Activated CD8-positive, alpha-beta memory T cell treated with anti-CD3 and anti-CD28 coated beads for 36 hours (primary cell): ENCODE data around the gene ATE1. TPM values are rescaled to one million over a fixed set of nuclear protein-coding genes. Genes with fewer than 3 reads are reported as not detected.
"Not testable (repeated sequence)": the region's sequence is repeated elsewhere in the genome, so short reads cannot be mapped to it uniquely, and the experiment has no call there.

ENCODE experiments used
- CTCF ChIA-PET: fragments of 350-600 bp; sonication (Branson Sonifier 250); formaldehyde crosslinking; loops from one replicate; lab custom pipeline; 2021; ENCODE audit warnings: antibody characterized with exemption; lab: Charles Lee
- POLR2A ChIA-PET: fragments of 350-600 bp; sonication (Branson Sonifier 250); formaldehyde crosslinking; loops from one replicate; lab custom pipeline; 2021; ENCODE audit warnings: antibody characterized with exemption; lab: Charles Lee
- total RNA-seq, 2 experiments: library from RNA; stranded (reverse); gene quantifications; one replicate each; pipeline ENCODE4 v1.2.3, GENCODE V29; 2021

The ATE1 gene
- total RNA-seq = 10 to 100 TPM; 32.2 to 34.0 TPM

GRCh38 chr10:121927841-121928527 lies at the start of gene ATE1:
Gene ATE1, minus strand, starts transcription at chr10:121928031. Its CDS starts 82 bp downstream, at chr10:121927949.
- CTCF ChIA-PET = no interaction called here
- POLR2A ChIA-PET = interaction anchor here (0.6 to 1.0 kb wide), 2 partner anchors 32 to 47 kb away, joined by 3 to 4 read pairs; partner anchors contain the start of gene NSMCE4A

- CTCF ChIA-PET = no interaction called here
- POLR2A ChIA-PET = no interaction called here
Observed at GRCh38 chr10:121976607-121977006, 48.8 kb upstream of the ATE1 start.

DNA sequence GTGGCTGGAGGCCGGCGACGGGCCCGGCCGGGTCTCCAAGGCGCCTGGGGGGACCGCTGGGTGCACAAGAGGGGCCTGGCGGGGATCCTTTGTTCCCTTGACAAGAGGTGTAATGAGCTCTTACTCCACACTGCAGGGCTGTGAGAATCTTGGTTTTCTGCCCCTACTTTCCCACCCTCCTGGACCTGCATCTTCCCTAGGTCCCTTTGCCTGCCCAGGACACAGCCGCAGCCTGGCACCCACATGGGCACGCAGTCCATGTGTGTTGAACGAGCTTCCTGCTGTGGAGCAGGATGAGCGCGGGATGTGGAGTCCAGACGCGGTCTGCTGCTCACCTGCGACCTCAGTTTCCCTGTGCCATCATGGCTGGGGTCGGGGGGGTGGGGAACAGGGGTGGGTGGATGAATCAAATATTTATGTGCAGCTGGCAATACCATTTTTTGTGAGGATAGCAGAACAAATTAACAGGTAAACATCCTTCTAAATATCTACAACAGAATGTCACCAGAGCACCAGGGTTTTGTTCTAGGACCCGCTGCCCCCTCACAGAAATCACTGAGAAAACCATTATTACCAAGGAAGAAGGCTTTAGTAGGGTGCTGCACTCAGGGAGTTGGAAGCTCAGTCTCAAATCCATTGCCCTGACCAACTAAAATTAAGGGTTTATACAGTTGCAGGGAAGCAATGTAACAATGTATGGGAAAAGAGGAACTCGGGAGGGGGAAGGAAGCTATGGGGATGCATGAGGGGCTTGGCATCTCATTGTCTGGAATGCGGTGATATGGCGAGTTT lies 47.7 kb upstream of the ATE1 start:
- ChIA-PET CTCF (interaction anchor here (0.6 to 1.4 kb wide), 3 partner anchors 9 to 44 kb away, joined by 3 to 6 read pairs (median 4); no protein-coding TSS in a partner anchor), POLR2A (interaction anchor here (0.6 to 1.9 kb wide), 2 partner anchors 48 to 142 kb away, joined by 4 to 5 read pairs; partner anchors contain the start of gene ATE1)

- POLR2A ChIA-PET = interaction anchor here (1.9 kb wide), 1 partner anchor 47 kb away, joined by 4 read pairs; the partner anchor contains the start of gene ATE1
- CTCF ChIA-PET = interaction anchor here (0.6 to 1.4 kb wide), 3 partner anchors 9 to 43 kb away, joined by 3 to 6 read pairs (median 4); no protein-coding TSS in a partner anchor
Observed at GRCh38 chr10:121974535-121975294, 46.9 kb upstream of the ATE1 start, which contains the start of gene NSMCE4A. Gene NSMCE4A, minus strand, starts transcription at chr10:121975217. Its CDS starts 52 bp downstream, at chr10:121975165.

DNA sequence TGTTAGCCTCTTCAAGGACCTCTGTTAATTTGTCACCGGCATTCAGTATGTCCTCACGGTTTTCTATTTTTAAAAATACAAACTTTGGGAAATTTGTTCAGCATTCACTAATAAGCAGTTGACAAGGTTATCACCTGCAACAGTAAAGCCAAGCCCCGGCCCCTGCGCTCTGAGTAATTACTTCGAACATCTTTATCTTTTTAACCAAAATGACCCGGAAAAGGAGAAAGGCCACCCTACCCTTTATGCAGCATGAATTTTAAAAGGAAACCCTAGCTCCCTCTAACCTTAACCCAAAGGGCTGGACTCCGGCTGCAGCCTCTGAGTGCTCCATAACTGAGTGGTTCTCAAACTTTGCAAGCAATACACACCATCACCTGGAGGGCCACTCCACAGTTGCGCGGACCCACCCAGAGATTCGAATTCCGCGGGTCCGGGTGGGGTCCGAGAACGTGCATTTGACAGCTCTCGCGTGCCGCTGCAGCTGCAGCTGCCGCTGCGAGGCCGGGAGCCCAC lies 46.2 kb upstream of the ATE1 start:
- ChIA-PET POLR2A (interaction anchor here (1.9 kb wide), 1 partner anchor 46 kb away, joined by 4 read pairs; the partner anchor contains the start of gene ATE1), CTCF (interaction anchor here (1.4 kb wide), 1 partner anchor 11 kb away, joined by 4 read pairs; no protein-coding TSS in a partner anchor)

- CTCF ChIA-PET = not testable (repeated sequence)
- POLR2A ChIA-PET = interaction anchor here (1.1 kb wide), 1 partner anchor 38 kb away, joined by 4 read pairs; no protein-coding TSS in a partner anchor
Observed at GRCh38 chr10:121969086-121969485, 41.3 kb upstream of the ATE1 start.

- CTCF ChIA-PET = no interaction called here
Observed at GRCh38 chr10:121965996-121966395, 38.2 kb upstream of the ATE1 start.

DNA sequence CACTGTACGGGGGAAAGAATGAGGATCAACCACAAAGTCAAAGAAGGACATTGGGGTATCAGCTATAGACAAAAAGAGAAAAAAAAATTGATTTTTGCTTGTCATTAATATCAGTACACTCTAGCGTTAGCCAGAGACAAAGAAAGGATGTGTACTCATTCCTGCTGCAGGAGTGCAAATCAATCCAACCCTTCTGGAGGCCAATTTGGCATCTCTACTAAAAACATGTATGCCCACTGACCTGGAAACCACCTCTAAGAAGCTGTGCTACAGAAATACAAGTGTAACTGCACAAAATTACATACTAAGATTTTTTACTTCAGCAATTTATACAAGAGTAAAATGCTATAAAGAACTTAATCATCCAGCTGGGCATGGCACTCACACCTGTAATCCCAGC lies 33.6 kb upstream of the ATE1 start:
- CTCF ChIA-PET = interaction anchor here (0.7 kb wide), 2 partner anchors 11 to 408 kb away, joined by 3 to 4 read pairs; no protein-coding TSS in a partner anchor

More at GRCh38 chr10:121965996-121966395, 38.2 kb upstream of the ATE1 start:
- POLR2A ChIA-PET = no interaction called here

GRCh38 chr10:121959671-121960070 lies 31.8 kb upstream of the ATE1 start:
- ChIA-PET POLR2A (interaction anchor here (0.6 kb wide), 1 partner anchor 32 kb away, joined by 3 read pairs; no protein-coding TSS in a partner anchor), CTCF (no interaction called here)

More for the DNA sequence above, 33.6 kb upstream of the ATE1 start:
- POLR2A ChIA-PET = no interaction called here

GRCh38 chr10:121956111-121957061 lies 28.6 kb upstream of the ATE1 start:
- CTCF ChIA-PET = no interaction called here
- POLR2A ChIA-PET = no interaction called here

DNA sequence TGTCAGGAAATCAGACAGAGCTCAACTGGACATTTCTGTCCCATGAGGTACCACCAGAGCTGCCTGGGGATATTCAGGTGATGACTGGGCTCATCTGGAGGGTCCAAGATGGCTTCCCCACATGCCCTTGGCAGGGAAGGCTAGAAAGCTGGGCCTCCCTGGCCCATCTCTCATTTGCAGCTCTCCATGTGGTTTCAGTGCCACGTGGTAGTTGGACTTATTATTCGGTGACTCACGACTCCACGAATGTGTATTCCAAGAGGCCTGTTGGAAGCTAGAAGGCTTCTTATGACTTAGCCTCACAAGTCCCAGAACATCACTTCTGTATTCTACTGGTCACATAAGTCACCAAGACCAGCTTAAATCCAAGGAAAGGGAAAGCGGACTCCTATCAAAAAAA lies 24.4 kb upstream of the ATE1 start:
- ChIA-PET CTCF (interaction anchor here (0.7 kb wide), 1 partner anchor 74 kb away, joined by 3 read pairs; no protein-coding TSS in a partner anchor), POLR2A (no interaction called here)

- CTCF ChIA-PET = no interaction called here
- POLR2A ChIA-PET = no interaction called here
Observed at GRCh38 chr10:121949451-121949850, 21.6 kb upstream of the ATE1 start.

DNA sequence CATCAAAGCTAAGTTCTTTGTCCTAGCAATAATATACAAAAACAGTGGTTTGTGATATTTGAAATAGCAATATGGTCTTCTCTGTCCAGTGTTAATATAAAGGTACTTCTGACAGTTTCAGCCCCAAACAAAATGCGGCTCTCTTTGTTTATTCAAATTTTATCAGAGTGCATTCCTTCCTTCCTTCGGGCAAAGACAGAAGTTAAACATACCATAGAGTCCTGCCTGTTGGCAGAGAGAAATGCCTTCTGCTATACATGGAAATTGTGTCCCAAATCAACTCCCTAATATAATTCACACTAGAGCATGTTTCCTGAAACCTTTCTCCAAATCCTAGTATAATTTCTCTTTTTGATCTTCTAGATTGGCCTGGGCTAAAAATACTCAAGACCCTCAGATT lies 21.2 kb upstream of the ATE1 start:
- CTCF ChIA-PET = no interaction called here
- POLR2A ChIA-PET = no interaction called here

DNA sequence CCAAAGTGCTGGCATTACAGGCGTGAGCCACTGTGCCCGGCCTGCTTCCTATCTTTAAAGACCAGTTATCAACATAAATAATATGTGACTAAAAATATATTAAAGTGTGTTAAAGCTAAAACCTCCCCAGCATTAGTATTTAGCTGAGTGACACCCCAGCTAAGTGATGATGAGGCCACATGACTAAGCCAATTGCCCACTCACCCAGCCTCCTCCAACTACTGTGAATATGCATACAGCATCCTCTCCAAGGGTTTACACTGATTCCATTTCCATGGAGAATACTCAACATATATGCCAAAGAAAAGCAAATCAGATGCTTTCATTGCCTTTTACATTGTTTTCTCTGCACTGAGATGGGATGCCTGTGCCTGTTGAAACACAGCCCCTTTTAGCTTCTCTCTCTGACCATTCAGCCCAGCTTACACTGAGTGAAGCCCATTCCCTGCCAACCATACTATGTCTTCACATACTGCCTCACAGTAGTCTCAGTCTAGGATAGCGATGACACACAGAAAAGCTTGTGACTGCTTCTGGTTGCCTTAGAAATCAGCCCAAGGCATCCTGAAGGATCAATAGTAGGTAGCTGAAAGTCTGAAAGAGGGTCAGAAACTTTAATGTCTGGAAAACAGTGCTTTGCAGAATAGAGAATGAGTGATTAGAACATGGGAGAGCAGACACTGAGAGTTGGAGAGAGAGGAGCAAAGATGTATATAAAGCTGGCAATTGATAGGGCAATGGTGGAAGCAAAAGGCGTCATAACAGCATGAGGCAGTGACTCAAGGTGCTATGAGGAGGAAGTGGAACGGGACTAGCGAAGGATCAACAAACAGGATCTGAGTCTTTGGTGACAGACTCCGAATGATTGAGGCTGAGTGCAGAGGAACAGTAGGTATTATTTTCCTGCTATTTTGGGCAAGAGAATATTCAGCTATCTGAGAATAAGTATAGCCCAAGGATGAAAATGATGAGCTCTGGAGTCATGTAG lies 19.8 kb upstream of the ATE1 start:
- CTCF ChIA-PET = interaction anchor here (1.3 kb wide), 1 partner anchor 581 kb away, joined by 3 read pairs; no protein-coding TSS in a partner anchor

GRCh38 chr10:121942749-121943416 lies 15.1 kb upstream of the ATE1 start:
- CTCF ChIA-PET = no interaction called here

More for the DNA sequence above, 19.8 kb upstream of the ATE1 start:
- POLR2A ChIA-PET = no interaction called here

GRCh38 chr10:121941532-121941931 lies 13.7 kb upstream of the ATE1 start:
- CTCF ChIA-PET = no interaction called here
- POLR2A ChIA-PET = no interaction called here

More at GRCh38 chr10:121942749-121943416, 15.1 kb upstream of the ATE1 start:
- POLR2A ChIA-PET = no interaction called here
